GM23248 (cell line): ENCODE results near the gene SUPT3H. TPM values are rescaled to one million over a fixed set of nuclear protein-coding genes. Genes with fewer than 3 reads are reported as not detected.

ENCODE experiments used
- DNase-seq: peaks from one replicate; pipeline ENCODE4 v3.0.0-alpha.2; 2015
- H2AFZ ChIP-seq: fragments of 200-600 bp; sonication (generic); 2 replicates; pipeline ENCODE4 v1.6.1; 2016; ENCODE audit warnings: antibody characterized with exemption
- H3F3A ChIP-seq: fragments of 200-600 bp; sonication (generic); 2 replicates; pipeline ENCODE4 v1.6.1; 2016; ENCODE audit warnings: mild to moderate bottlenecking, antibody characterized with exemption, mixed run types; ENCODE audit not compliant: insufficient read depth
- H3K27ac ChIP-seq: fragments of 200-600 bp; sonication (generic); 2 replicates; pipeline ENCODE4 v1.5.1; 2016; ENCODE audit warnings: mild to moderate bottlenecking
- H3K27me3 ChIP-seq: fragments of 200-600 bp; sonication (generic); replicated peaks from 2 replicates; pipeline ENCODE4 v1.6.1; 2016; ENCODE audit warnings: mild to moderate bottlenecking; ENCODE audit not compliant: insufficient read depth
- H3K36me3 ChIP-seq: fragments of 200-600 bp; sonication (generic); 2 replicates; pipeline ENCODE4 v1.6.1; 2016; ENCODE audit warnings: low read depth, mild to moderate bottlenecking
- H3K4me1 ChIP-seq: fragments of 200-600 bp; sonication (generic); 2 replicates; pipeline ENCODE4 v1.6.1; 2016; ENCODE audit warnings: mild to moderate bottlenecking; ENCODE audit not compliant: insufficient read depth
- H3K4me2 ChIP-seq: fragments of 200-600 bp; sonication (generic); one replicate; pipeline ENCODE4 v1.6.1; 2016; ENCODE audit warnings: mild to moderate bottlenecking; ENCODE audit not compliant: unreplicated experiment
- H3K4me3 ChIP-seq: fragments of 200-600 bp; sonication (generic); 2 replicates; pipeline ENCODE4 v1.5.1; 2016; ENCODE audit warnings: mild to moderate bottlenecking
- H3K79me2 ChIP-seq: fragments of 200-600 bp; sonication (generic); 2 replicates; pipeline ENCODE4 v1.6.1; 2016; ENCODE audit warnings: mild to moderate bottlenecking; ENCODE audit not compliant: insufficient read depth
- H3K9ac ChIP-seq: fragments of 200-600 bp; sonication (generic); 2 replicates; pipeline ENCODE4 v1.6.1; 2016; ENCODE audit warnings: mild to moderate bottlenecking
- H3K9me2 ChIP-seq: fragments of 200-600 bp; sonication (generic); 2 replicates; pipeline ENCODE4 v1.6.1; 2016; ENCODE audit warnings: mixed run types, mild to moderate bottlenecking, moderate library complexity; ENCODE audit not compliant: insufficient read depth
- H3K9me3 ChIP-seq: fragments of 200-600 bp; sonication (generic); one replicate; pipeline ENCODE4 v1.6.1; 2017; ENCODE audit warnings: low read depth
- H4K20me1 ChIP-seq: fragments of 200-600 bp; sonication (generic); 2 replicates; pipeline ENCODE4 v1.6.0; 2016; ENCODE audit not compliant: insufficient read depth
- EZH2 ChIP-seq: fragments of 200-600 bp; sonication (generic); IDR thresholded peaks from 2 replicates; pipeline ENCODE4 v1.6.1; 2018; ENCODE audit warnings: antibody characterized with exemption, mild to moderate bottlenecking; ENCODE audit not compliant: insufficient read depth, poor library complexity, severe bottlenecking
- EZH2phosphoT487 ChIP-seq: fragments of 200-600 bp; sonication (generic); IDR thresholded peaks from 2 replicates; pipeline ENCODE4 v1.6.1; 2018; ENCODE audit warnings: antibody characterized with exemption, moderate library complexity, mild to moderate bottlenecking, low read depth; ENCODE audit not compliant: insufficient read depth
- WGBS, 2 experiments: methylation state at CpG; one replicate each; pipeline ENCODE4 v1.1.6; 2015 to 2017; ENCODE audit warnings: low lambda C conversion rate in 2 of 2, low coverage in 1 of 2; ENCODE audit errors: missing lambda C conversion rate in 2 of 2; 5-methylcytosine and 5-hydroxymethylcytosine counted together
- in situ Hi-C: fragments of 300-500 bp; cut with MboI; formaldehyde crosslinking; loops from 2 replicates; pipeline ENCODE4 v1.15.0; 2020
- polyA plus RNA-seq: library from polyadenylated mRNA; unstranded; fragments of >200 nt; fragmentation: Nextera tagmentation; extraction: Ambion mirVana; gene quantifications from 2 replicates; pipeline ENCODE4 v1.2.1, GENCODE V29; 2016
- total RNA-seq: library from RNA; depleted of rRNA; stranded (reverse); fragments of >200 nt; shearing (Covaris generic); gene quantifications from 2 replicates; pipeline ENCODE4 v1.2.3, GENCODE V29; 2014

SUPT3H gene
- total and polyA plus RNA-seq, 2 experiments from 2014 or later: 9.3 to 12.4 TPM

GRCh38 chr6:45314146-45314545 lies 63.6 kb downstream of the SUPT3H start:
- Histone ChIP-seq H3F3A (no peaks in the 10 kb centered on the region), H3K27me3 (no peaks in the 10 kb centered on the region), H3K9ac (no peak overlapping the region), H3K27ac (no peak overlapping the region), H3K4me1 (no peaks in the 10 kb centered on the region), H3K4me3 (no peak overlapping the region), H3K9me2 (no peaks in the 10 kb centered on the region), H4K20me1 (no peaks in the 10 kb centered on the region; the same call in 1 of the 2 replicates), H3K79me2 (no peaks in the 10 kb centered on the region), H3K36me3 (no peaks in the 10 kb centered on the region), H3K4me2 (no peak overlapping the region), H3K9me3 (no peaks in the 10 kb centered on the region), H2AFZ (no peak overlapping the region)
- no peak for DNase-seq
- 84 to 87% methylated on average over 5 of the region's 5 CpGs for WGBS, 2 experiments
- TF ChIP-seq EZH2 (no peak), EZH2phosphoT487 (no peak)
- in situ Hi-C loops: no loop called here

DNA sequence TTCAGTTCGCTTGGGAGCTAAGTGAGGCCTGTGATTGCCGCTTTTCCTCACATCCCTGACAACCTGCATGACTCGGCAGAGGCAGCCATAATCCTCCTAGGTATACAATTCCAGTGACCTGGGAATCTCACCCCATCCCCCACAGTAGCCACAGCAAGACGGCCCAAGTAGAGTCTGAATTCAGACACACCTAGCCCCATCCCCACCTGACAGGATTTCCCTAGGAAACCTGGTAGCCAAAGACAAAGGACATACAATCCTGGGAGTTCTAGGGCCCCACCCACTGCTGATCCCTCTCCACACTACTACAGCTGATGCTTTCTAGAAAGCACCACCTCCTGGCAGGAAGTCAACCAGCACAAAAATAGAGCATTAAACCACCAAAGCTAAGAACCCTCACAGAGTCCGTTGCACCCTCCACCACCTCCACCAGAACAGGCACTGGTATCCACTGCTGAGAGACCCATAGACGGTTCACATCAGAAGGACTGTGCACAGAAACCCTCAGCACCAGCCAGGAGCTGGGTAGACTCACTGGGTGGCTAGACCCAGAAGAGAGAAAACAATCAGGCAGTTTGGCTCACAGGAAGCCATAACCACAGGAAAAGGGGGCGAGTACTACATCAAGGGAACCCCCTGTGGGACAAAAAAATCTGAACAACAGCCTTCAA lies 67.5 kb downstream of the SUPT3H start:
- Histone ChIP-seq H3K27me3 (no peaks in the 10 kb centered on the region), H3F3A (no peaks in the 10 kb centered on the region), H3K4me3 (no peak overlapping the region), H3K27ac (no peak overlapping the region), H3K79me2 (no peaks in the 10 kb centered on the region), H3K4me2 (no peak overlapping the region), H4K20me1 (no peaks in the 10 kb centered on the region; the same call in 1 of the 2 replicates), H3K9me3 (no peaks in the 10 kb centered on the region), H3K9ac (no peak overlapping the region), H3K36me3 (no peaks in the 10 kb centered on the region), H3K9me2 (no peaks in the 10 kb centered on the region), H3K4me1 (no peaks in the 10 kb centered on the region), H2AFZ (no peak overlapping the region)
- TF ChIP-seq EZH2phosphoT487: no peak
- no peak for TF ChIP-seq EZH2
- no peak for DNase-seq
- 93 to 94% methylated on average over 7 of the region's 7 CpGs for WGBS, 2 experiments
- in situ Hi-C loops: no loop called here

DNA sequence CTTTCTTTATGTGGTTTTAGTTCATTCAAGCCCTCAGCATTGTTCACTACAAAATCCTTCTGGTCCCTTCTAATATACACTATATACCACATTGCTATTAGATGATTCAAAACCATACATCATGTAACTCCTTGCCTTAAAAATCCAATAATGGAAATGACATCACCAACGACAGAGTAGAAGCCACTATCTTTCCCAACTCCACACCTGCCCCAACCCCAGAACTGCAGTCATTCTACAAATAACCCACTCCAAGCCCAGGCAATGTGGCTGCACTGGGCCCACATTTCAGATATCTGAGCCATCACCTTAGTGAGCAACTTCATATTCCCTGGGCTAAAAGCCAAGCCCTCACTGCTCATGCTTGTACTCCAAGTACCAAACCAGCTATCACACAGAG lies 72.2 kb downstream of the SUPT3H start:
- H3K4me1 ChIP-seq: no peaks in the 10 kb centered on the region
- no peak overlapping the region for H3K27ac ChIP-seq
- no peaks in the 10 kb centered on the region for H4K20me1 ChIP-seq
- no peaks in the 10 kb centered on the region for H3K79me2 ChIP-seq
- DNase-seq: no peak
- no peak overlapping the region for H3K4me2 ChIP-seq
- H3K4me3 ChIP-seq: no peak overlapping the region
- no peaks in the 10 kb centered on the region for H3K36me3 ChIP-seq
- WGBS, 2 experiments: 76 to 82% methylated on average over 1 of the region's 1 CpG
- no peak for TF ChIP-seq EZH2phosphoT487
- TF ChIP-seq EZH2: no peak
- H2AFZ ChIP-seq: no peak overlapping the region
- H3K27me3 ChIP-seq: no peaks in the 10 kb centered on the region
- in situ Hi-C loops: no loop called here
- no peaks in the 10 kb centered on the region for H3F3A ChIP-seq
- no peaks in the 10 kb centered on the region for H3K9me3 ChIP-seq
- no peak overlapping the region for H3K9ac ChIP-seq
- no peaks in the 10 kb centered on the region for H3K9me2 ChIP-seq

GRCh38 chr6:45302832-45303231 lies 74.9 kb downstream of the SUPT3H start:
- Histone ChIP-seq H3F3A (0 out of 2 replicates have a peak, but pooled peaks cover under 1% of the 10 kb centered on the region), H3K27me3 (no peaks in the 10 kb centered on the region), H2AFZ (no peak overlapping the region), H3K36me3 (no peaks in the 10 kb centered on the region), H3K27ac (no peak overlapping the region), H3K9me3 (no peaks in the 10 kb centered on the region), H3K79me2 (no peaks in the 10 kb centered on the region), H4K20me1 (no peaks in the 10 kb centered on the region), H3K4me2 (no peak overlapping the region), H3K9ac (no peak overlapping the region), H3K9me2 (no peaks in the 10 kb centered on the region), H3K4me1 (no peaks in the 10 kb centered on the region), H3K4me3 (no peak overlapping the region)
- in situ Hi-C loops: no loop called here
- TF ChIP-seq EZH2 (no peak), EZH2phosphoT487 (no peak)
- no peak for DNase-seq
- 97 to 99% methylated on average over 3 of the region's 3 CpGs for WGBS, 2 experiments
